Kidney (tissue), 14 donors: ENCODE data around the gene GNS. TPM values are rescaled to one million over a fixed set of nuclear protein-coding genes. Genes with fewer than 3 reads are reported as not detected.

Experiments
- DNase-seq, 5 donors: peaks; one replicate each; pipeline ENCODE4 v3.0.0-alpha.2; 2013 to 2020
- FAIRE-seq: peaks from 2 replicates; lab custom pipeline; 2012; peaks lifted over from hg19 to GRCh38; lab: Jason Lieb, UNC
- H3K27ac ChIP-seq, 2 donors: one replicate each; pipeline ENCODE4 v1.7.0; 2013; ENCODE audit warnings: low read depth in 2 of 2, low read length in 2 of 2, inconsistent platforms in 1 of 2
- H3K27me3 ChIP-seq: one replicate; pipeline ENCODE4 v1.7.1; 2013; ENCODE audit warnings: low read length, inconsistent platforms; ENCODE audit not compliant: control insufficient read depth, insufficient read depth
- H3K36me3 ChIP-seq, 3 donors: one replicate each; pipeline versions ENCODE4 v1.7.0 to v1.7.1; 2013; ENCODE audit warnings: low read length in 3 of 3, control low read depth in 1 of 3, inconsistent platforms in 1 of 3; ENCODE audit not compliant: insufficient read depth in 3 of 3, control insufficient read depth in 2 of 3
- H3K4me1 ChIP-seq, 3 donors: one replicate each; pipeline versions ENCODE4 v1.7.0 to v1.7.1; 2013; ENCODE audit warnings: low read length in 3 of 3, inconsistent platforms in 1 of 3, low read depth in 1 of 3; ENCODE audit not compliant: control insufficient read depth in 2 of 3, insufficient read depth in 2 of 3
- H3K4me3 ChIP-seq, 3 donors: one replicate each; pipeline versions ENCODE4 v1.7.0 to v1.8.1; 2013; ENCODE audit warnings: low read length in 3 of 3, control low read depth in 1 of 3, inconsistent platforms in 1 of 3
- H3K9ac ChIP-seq, 3 donors: one replicate each; pipeline versions ENCODE4 v1.7.0 to v1.7.1; 2013; ENCODE audit warnings: low read length in 3 of 3, control low read depth in 1 of 3, inconsistent platforms in 1 of 3
- H3K9me3 ChIP-seq, 3 donors: one replicate each; pipeline versions ENCODE4 v1.7.0 to v1.7.1; 2013; ENCODE audit warnings: low read length in 3 of 3, control low read depth in 1 of 3, inconsistent platforms in 1 of 3; ENCODE audit not compliant: control insufficient read depth in 2 of 3, insufficient read depth in 1 of 3
- CTCF ChIP-seq: IDR thresholded peaks from 3 replicates; pipeline ENCODE4 v1.5.1; 2012; ENCODE audit warnings: mild to moderate bottlenecking, moderate library complexity, borderline replicate concordance; ENCODE audit not compliant: insufficient read depth; ENCODE audit errors: extremely low read depth
- intact Hi-C: fragments of 100-400 bp; cut with DNase I; formaldehyde crosslinking; loops from one replicate; pipeline ENCODE4 v1.11.1; 2022
- polyA plus RNA-seq: library from polyadenylated mRNA; stranded (reverse); fragments of 350-450 nt; fragmentation: Illumina TruSeq; extraction: RNeasy Lipid Tissue Mini Kit (QIAGEN cat#74804); gene quantifications from one replicate; pipeline ENCODE4 v1.2.3, GENCODE V29; 2014; ENCODE audit warnings: low read depth, low replicate concordance; ENCODE audit not compliant: insufficient read depth
- total RNA-seq: library from RNA; stranded (reverse); fragmentation: NEBNext Ultra II Directional; extraction: Animal tissue kit (Norgen Biotek cat#: 25700); gene quantifications from one replicate; pipeline ENCODE4 v1.2.1, GENCODE V29; 2021
- donor health status: control.
- donor health status: control.
- donor health status: control.
- donor health status: control.
- donor health status: control.
- donor health status: DM: yes; HTN: yes; CAD: no.
- donor health status: Normal renal cell carcinoma (clear cell type).

Gene GNS
- total and polyA plus RNA-seq, 2 donors from 2014 or later: 108 to 215 TPM

DNA sequence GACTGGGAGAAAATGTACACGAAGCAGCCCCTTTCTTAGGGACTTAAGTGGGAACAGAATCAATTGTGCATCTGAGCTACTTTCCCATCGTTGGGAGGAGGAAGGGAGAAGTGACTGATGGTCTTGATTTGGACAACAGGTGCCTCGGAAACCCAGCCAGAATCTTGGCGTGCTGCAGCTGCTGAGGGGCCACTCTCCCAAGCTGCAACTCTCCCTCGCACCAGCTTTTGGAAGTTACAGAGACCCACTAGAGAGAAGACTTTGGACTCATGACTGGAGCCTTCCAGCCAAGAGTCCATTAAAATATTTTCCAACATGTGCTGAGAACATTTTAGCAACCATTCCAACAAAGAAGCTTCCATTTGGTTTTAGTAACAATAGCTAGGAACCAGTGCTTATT, 52.3 kb downstream of the GNS start:
- FAIRE-seq (no peak), DNase-seq (no peak)
- TF ChIP-seq CTCF: no peak
- no peaks in the 10 kb centered on the region for H3K9me3 ChIP-seq
- H3K9ac ChIP-seq: no peak overlapping the region
- H3K36me3 ChIP-seq: no peaks in the 10 kb centered on the region
- intact Hi-C loops: no loop called here
- H3K27me3 ChIP-seq: no peaks in the 10 kb centered on the region
- no peak overlapping the region for H3K4me3 ChIP-seq
- no peaks in the 10 kb centered on the region for H3K4me1 ChIP-seq
- H3K27ac ChIP-seq: no peak overlapping the region

GRCh38 chr12:64706306-64706705, 52.9 kb downstream of the GNS start:
- Histone ChIP-seq H3K27ac (no peak overlapping the region), H3K27me3 (no peaks in the 10 kb centered on the region), H3K4me3 (no peak overlapping the region), H3K9me3 (no peaks in the 10 kb centered on the region), H3K4me1 (no peaks in the 10 kb centered on the region), H3K9ac (no peak overlapping the region), H3K36me3 (no peaks in the 10 kb centered on the region)
- TF ChIP-seq CTCF: no peak
- DNase-seq (no peak), FAIRE-seq (no peak)
- intact Hi-C loops: no loop called here

GRCh38 chr12:64701283-64701682, 57.9 kb downstream of the GNS start:
- intact Hi-C loops: no loop called here
- no peaks in the 10 kb centered on the region for H3K27me3 ChIP-seq
- no peak for FAIRE-seq

More at GRCh38 chr12:64701283-64701682, 57.9 kb downstream of the GNS start:
- Histone ChIP-seq H3K36me3 (no peaks in the 10 kb centered on the region), H3K9ac (no peak overlapping the region), H3K4me3 (no peak overlapping the region), H3K27ac (no peak overlapping the region), H3K4me1 (no peaks in the 10 kb centered on the region), H3K9me3 (no peaks in the 10 kb centered on the region)
- DNase-seq: no peak
- no peak for TF ChIP-seq CTCF
